ENCODE data around the gene TTC19. TPM values are rescaled to one million over a fixed set of nuclear protein-coding genes. Genes with fewer than 3 reads are reported as not detected.

Gene TTC19
- polyA plus RNA-seq (2013, experiment 1 of 2), result 28.6 TPM
- 29.1 TPM for polyA plus RNA-seq (2013, experiment 2 of 2)

GRCh38 chr17:15999141-15999973 lies at the start of gene TTC19, which contains the start of gene ZSWIM7:
Gene TTC19, plus strand, starts transcription at chr17:15999824. Its CDS starts 25 bp downstream, at chr17:15999849.
Gene ZSWIM7, minus strand, starts transcription at chr17:15999704. Its CDS starts 110 bp downstream, at chr17:15999594.
- Histone ChIP-seq H3K4me1 (ENCODE audit: control insufficient read depth, insufficient read depth, low read length, poor library complexity, severe bottlenecking) (peaks cover 8% of the 10 kb centered on the region), H3K9me3 (ENCODE audit: control insufficient read depth, low read length) (peaks cover 14% of the 10 kb centered on the region), H3K27ac (ENCODE audit: low read depth, low read length, severe bottlenecking) (peak within 1 kb of the TSS; percentile 88), H3K36me3 (ENCODE audit: control insufficient read depth, insufficient read depth, low read length) (peaks cover 43% of the 10 kb centered on the region), H3K4me3 (ENCODE audit: extremely low read depth, insufficient read depth, low read length, poor library complexity, severe bottlenecking) (peak within 1 kb of the TSS; percentile 78)
- WGBS, 2 experiments (ENCODE audit: insufficient coverage in 2 of 2), result 0 to 1% methylated on average over 60 to 82 of the region's 91 CpGs

- H3K4me3 ChIP-seq (ENCODE audit: extremely low read depth, insufficient read depth, low read length, poor library complexity, severe bottlenecking), result no peak overlapping the region
- no peak overlapping the region for H3K27ac ChIP-seq (ENCODE audit: low read depth, low read length, severe bottlenecking)
- 96 to 98% methylated on average over 5 to 6 of the region's 6 CpGs for WGBS, 2 experiments (ENCODE audit: insufficient coverage in 2 of 2)
Observed at GRCh38 chr17:15951368-15952047, 48.1 kb upstream of the TTC19 start.

GRCh38 chr17:15952048-15952532 lies 47.5 kb upstream of the TTC19 start:
- 85 to 94% methylated on average over 5 to 6 of the region's 7 CpGs for WGBS, 2 experiments (ENCODE audit: insufficient coverage in 2 of 2)
- Histone ChIP-seq H3K27ac (ENCODE audit: low read depth, low read length, severe bottlenecking) (no peak overlapping the region), H3K9me3 (ENCODE audit: control insufficient read depth, low read length) (no peaks in the 10 kb centered on the region), H3K36me3 (ENCODE audit: control insufficient read depth, insufficient read depth, low read length) (no peaks in the 10 kb centered on the region), H3K4me3 (ENCODE audit: extremely low read depth, insufficient read depth, low read length, poor library complexity, severe bottlenecking) (no peak overlapping the region), H3K4me1 (ENCODE audit: control insufficient read depth, insufficient read depth, low read length, poor library complexity, severe bottlenecking) (peaks cover 8% of the 10 kb centered on the region)

More at GRCh38 chr17:15951368-15952047, 48.1 kb upstream of the TTC19 start:
- Histone ChIP-seq H3K4me1 (ENCODE audit: control insufficient read depth, insufficient read depth, low read length, poor library complexity, severe bottlenecking) (peaks cover 6% of the 10 kb centered on the region), H3K9me3 (ENCODE audit: control insufficient read depth, low read length) (no peaks in the 10 kb centered on the region), H3K36me3 (ENCODE audit: control insufficient read depth, insufficient read depth, low read length) (no peaks in the 10 kb centered on the region)

- 74 to 82% methylated on average over 19 of the region's 22 CpGs for WGBS, 2 experiments (ENCODE audit: insufficient coverage in 2 of 2)
- Histone ChIP-seq H3K4me1 (ENCODE audit: control insufficient read depth, insufficient read depth, low read length, poor library complexity, severe bottlenecking) (peaks cover 8% of the 10 kb centered on the region), H3K9me3 (ENCODE audit: control insufficient read depth, low read length) (no peaks in the 10 kb centered on the region), H3K27ac (ENCODE audit: low read depth, low read length, severe bottlenecking) (no peak overlapping the region), H3K4me3 (ENCODE audit: extremely low read depth, insufficient read depth, low read length, poor library complexity, severe bottlenecking) (no peak overlapping the region), H3K36me3 (ENCODE audit: control insufficient read depth, insufficient read depth, low read length) (no peaks in the 10 kb centered on the region)
Observed at GRCh38 chr17:15952916-15953790, 46.5 kb upstream of the TTC19 start.

GRCh38 chr17:15954222-15954621 lies 45.4 kb upstream of the TTC19 start:
- Histone ChIP-seq H3K4me3 (ENCODE audit: extremely low read depth, insufficient read depth, low read length, poor library complexity, severe bottlenecking) (no peak overlapping the region), H3K36me3 (ENCODE audit: control insufficient read depth, insufficient read depth, low read length) (no peaks in the 10 kb centered on the region), H3K9me3 (ENCODE audit: control insufficient read depth, low read length) (no peaks in the 10 kb centered on the region), H3K27ac (ENCODE audit: low read depth, low read length, severe bottlenecking) (no peak overlapping the region), H3K4me1 (ENCODE audit: control insufficient read depth, insufficient read depth, low read length, poor library complexity, severe bottlenecking) (peaks cover 16% of the 10 kb centered on the region)
- 93 to 97% methylated on average over 3 to 4 of the region's 5 CpGs for WGBS, 2 experiments (ENCODE audit: insufficient coverage in 2 of 2)

- Histone ChIP-seq H3K27ac (ENCODE audit: low read depth, low read length, severe bottlenecking) (no peak overlapping the region), H3K4me3 (ENCODE audit: extremely low read depth, insufficient read depth, low read length, poor library complexity, severe bottlenecking) (no peak overlapping the region), H3K4me1 (ENCODE audit: control insufficient read depth, insufficient read depth, low read length, poor library complexity, severe bottlenecking) (peaks cover 23% of the 10 kb centered on the region), H3K36me3 (ENCODE audit: control insufficient read depth, insufficient read depth, low read length) (no peaks in the 10 kb centered on the region), H3K9me3 (ENCODE audit: control insufficient read depth, low read length) (no peaks in the 10 kb centered on the region)
- 84 to 91% methylated on average over 9 of the region's 14 CpGs for WGBS, 2 experiments (ENCODE audit: insufficient coverage in 2 of 2)
Observed at GRCh38 chr17:15955793-15956541, 43.7 kb upstream of the TTC19 start.

GRCh38 chr17:15957206-15957605 lies 42.4 kb upstream of the TTC19 start:
- Histone ChIP-seq H3K4me1 (ENCODE audit: control insufficient read depth, insufficient read depth, low read length, poor library complexity, severe bottlenecking) (peaks cover 23% of the 10 kb centered on the region), H3K4me3 (ENCODE audit: extremely low read depth, insufficient read depth, low read length, poor library complexity, severe bottlenecking) (no peak overlapping the region), H3K9me3 (ENCODE audit: control insufficient read depth, low read length) (no peaks in the 10 kb centered on the region), H3K36me3 (ENCODE audit: control insufficient read depth, insufficient read depth, low read length) (no peaks in the 10 kb centered on the region), H3K27ac (ENCODE audit: low read depth, low read length, severe bottlenecking) (no peak overlapping the region)
- WGBS, 2 experiments (ENCODE audit: insufficient coverage in 2 of 2), result 91 to 98% methylated on average over 5 to 6 of the region's 6 CpGs

GRCh38 chr17:15957608-15958307 lies 41.9 kb upstream of the TTC19 start:
- Histone ChIP-seq H3K4me3 (ENCODE audit: extremely low read depth, insufficient read depth, low read length, poor library complexity, severe bottlenecking) (no peak overlapping the region), H3K36me3 (ENCODE audit: control insufficient read depth, insufficient read depth, low read length) (no peaks in the 10 kb centered on the region), H3K9me3 (ENCODE audit: control insufficient read depth, low read length) (no peaks in the 10 kb centered on the region), H3K4me1 (ENCODE audit: control insufficient read depth, insufficient read depth, low read length, poor library complexity, severe bottlenecking) (peaks cover 23% of the 10 kb centered on the region), H3K27ac (ENCODE audit: low read depth, low read length, severe bottlenecking) (no peak overlapping the region)
- 87 to 97% methylated on average over 9 to 14 of the region's 19 CpGs for WGBS, 2 experiments (ENCODE audit: insufficient coverage in 2 of 2)

GRCh38 chr17:15958484-15958854 lies 41.2 kb upstream of the TTC19 start:
- peak overlapping the region; percentile 77 for H3K27ac ChIP-seq (ENCODE audit: low read depth, low read length, severe bottlenecking)
- no peaks in the 10 kb centered on the region for H3K36me3 ChIP-seq (ENCODE audit: control insufficient read depth, insufficient read depth, low read length)
- H3K9me3 ChIP-seq (ENCODE audit: control insufficient read depth, low read length), result no peaks in the 10 kb centered on the region
- WGBS, 2 experiments (ENCODE audit: insufficient coverage in 2 of 2), result 91 to 98% methylated on average over 4 of the region's 4 CpGs
- peaks cover 23% of the 10 kb centered on the region for H3K4me1 ChIP-seq (ENCODE audit: control insufficient read depth, insufficient read depth, low read length, poor library complexity, severe bottlenecking)
- no peak overlapping the region for H3K4me3 ChIP-seq (ENCODE audit: extremely low read depth, insufficient read depth, low read length, poor library complexity, severe bottlenecking)

Measured in mesodermal cell (in vitro differentiated cells).